GM10266 (cell line): ENCODE results near the gene ENOX1.

Experiments
- DNase-seq: peaks from one replicate; pipeline ENCODE4 v3.0.0; 2012; ENCODE audit errors: extremely low spot score
- TF ChIP-seq, protein P1 (sequence below): IDR thresholded peaks from 2 replicates; pipeline ENCODE4 v1.5.1; 2012; ENCODE audit warnings: mild to moderate bottlenecking, low read depth; ENCODE audit not compliant: control insufficient read depth, insufficient read depth; ENCODE audit errors: missing control alignments

Gene ENOX1

DNA sequence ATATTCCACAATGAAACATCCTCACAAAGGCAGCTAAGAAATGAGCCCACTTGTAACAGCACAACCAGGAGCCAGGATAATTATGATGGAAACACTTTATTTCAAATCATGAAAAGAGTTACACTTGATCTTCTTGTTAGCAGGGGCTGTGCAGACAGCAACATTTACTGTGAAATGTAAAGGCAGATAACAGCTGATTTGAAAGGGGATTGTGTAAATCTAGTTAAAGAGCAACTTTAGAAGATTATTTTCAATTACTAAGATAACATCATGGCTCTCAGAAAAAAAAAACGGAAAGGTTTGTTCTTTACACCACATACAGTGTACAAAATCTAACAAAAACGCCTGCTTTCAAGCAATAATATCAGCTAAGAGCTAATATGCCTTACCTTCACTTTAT, 22.4 kb downstream of the ENOX1 start:
- TF ChIP-seq, protein P1, sequence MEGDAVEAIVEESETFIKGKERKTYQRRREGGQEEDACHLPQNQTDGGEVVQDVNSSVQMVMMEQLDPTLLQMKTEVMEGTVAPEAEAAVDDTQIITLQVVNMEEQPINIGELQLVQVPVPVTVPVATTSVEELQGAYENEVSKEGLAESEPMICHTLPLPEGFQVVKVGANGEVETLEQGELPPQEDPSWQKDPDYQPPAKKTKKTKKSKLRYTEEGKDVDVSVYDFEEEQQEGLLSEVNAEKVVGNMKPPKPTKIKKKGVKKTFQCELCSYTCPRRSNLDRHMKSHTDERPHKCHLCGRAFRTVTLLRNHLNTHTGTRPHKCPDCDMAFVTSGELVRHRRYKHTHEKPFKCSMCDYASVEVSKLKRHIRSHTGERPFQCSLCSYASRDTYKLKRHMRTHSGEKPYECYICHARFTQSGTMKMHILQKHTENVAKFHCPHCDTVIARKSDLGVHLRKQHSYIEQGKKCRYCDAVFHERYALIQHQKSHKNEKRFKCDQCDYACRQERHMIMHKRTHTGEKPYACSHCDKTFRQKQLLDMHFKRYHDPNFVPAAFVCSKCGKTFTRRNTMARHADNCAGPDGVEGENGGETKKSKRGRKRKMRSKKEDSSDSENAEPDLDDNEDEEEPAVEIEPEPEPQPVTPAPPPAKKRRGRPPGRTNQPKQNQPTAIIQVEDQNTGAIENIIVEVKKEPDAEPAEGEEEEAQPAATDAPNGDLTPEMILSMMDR = no peak
- DNase-seq = no peak

DNA sequence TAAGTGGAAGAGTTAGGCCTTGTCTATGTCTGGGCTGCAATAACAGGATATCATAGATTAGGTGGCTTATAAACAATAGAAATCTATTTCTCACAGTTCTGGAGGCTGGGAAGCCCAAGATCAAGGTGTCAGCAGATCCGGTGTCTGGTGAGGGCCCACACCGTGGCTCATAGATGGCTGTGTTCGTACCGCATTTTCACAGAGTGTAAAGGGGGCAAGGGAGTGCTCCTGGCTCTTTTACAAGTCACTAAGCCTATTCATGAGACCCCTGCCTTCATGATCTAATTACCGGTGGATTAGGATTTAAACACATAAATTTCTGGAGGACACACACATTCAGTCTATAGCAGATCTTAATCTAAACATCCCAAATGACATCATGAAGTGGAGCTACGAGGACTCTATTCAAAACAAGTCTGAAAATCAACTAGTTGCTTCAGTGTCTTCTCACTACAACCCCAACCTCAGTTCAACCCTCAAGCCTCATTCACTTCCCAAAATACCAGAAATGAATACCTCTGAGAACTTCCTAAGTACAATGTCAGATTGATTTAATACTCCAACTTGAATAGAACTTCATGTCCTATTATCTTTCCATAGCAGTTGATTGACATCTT, 23.5 kb downstream of the ENOX1 start:
- no peak for DNase-seq
- TF ChIP-seq, protein P1 = no peak

DNA sequence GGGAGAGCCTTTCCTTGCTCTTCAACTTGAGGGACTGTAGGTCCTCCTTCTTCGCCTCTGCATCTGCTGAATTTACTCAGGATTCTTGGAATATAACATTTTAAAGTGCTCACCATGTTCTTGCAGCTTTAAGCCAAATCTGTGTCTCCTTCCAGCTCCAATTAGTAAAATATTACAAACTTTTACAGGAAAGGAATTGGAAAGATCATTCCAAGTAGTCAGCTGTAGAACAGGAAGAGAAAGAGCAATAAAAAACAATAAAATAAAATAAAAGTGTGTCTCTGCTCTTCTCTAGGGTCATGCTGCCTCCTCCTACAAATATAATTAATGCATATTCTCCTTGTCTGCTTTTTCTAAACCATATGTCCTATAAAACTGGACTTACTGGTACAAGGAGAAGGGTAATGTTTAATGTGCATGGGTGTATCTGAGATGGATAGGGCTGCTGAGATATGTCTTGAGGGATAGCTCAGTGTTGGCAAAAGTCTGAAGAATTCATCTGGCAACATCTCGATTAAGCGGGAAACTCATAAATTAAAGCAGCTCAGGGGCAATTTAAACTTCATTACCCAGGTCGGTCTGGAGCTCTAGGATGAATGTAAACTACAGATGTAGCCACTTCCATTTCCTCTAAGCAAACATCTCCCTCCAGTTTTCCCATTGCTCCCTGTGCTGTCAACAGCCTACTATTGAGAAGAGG, 25.0 kb downstream of the ENOX1 start:
- TF ChIP-seq, protein P1 = no peak
- DNase-seq = no peak

DNA sequence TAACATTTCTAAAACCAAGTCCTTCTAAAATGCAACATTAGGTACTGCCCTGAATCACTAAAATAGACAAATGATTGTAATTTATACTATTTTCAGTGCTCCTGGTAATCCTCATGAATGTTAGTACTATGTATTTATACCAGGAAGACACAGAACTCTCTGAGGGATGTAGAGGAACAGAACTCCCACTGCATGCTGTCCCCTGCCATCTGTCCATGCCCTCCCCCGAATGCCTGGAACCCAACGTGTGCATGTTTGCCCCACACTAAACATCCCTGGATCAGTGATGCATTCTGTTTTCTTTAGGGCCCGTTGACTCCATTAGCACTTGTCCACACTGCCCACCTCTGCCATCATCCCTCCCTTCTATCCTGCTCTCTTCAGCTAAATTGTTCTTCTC, 26.5 kb downstream of the ENOX1 start:
- TF ChIP-seq, protein P1 = no peak
- DNase-seq = no peak

DNA sequence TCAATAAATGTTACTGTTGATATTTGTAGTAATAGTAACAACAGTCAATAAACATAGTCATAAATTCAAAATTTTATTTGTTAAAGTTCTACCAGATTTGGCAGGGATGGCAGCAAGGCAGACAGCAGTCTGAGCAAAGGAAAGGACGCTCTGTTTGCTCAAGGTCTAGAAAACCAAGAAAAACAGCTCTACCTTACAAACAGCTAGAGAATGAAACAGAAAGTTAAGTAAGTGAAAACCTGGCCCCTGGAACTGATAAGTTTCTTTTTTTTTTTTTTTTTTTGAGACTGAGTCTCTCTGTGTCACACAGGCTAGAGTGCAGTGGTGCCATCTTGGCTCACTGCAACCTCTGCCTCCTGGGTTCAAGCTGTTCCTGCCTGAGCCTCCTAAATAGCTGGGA, 27.9 kb downstream of the ENOX1 start:
- TF ChIP-seq, protein P1 = no peak
- peak; percentile 14 for DNase-seq

DNA sequence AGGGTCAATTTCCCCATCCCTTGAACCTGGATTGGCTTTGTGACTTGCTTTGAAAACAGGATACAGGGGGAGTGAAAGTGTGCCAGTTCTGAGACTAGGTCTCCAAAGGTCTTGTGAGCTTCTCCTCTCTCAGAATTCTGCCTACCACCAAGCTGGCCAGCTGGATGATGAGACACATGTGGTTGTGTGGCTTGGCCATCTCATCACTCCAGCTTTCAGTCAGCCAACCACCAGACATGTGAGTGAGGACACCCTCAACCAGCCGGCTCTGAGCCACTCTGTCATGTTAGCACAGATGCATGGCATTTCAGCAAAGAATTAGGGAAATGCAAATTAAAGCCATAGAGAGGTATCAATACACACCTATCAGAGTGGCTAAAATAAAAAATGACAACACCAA, 29.5 kb downstream of the ENOX1 start:
- TF ChIP-seq, protein P1 = no peak
- DNase-seq = no peak

DNA sequence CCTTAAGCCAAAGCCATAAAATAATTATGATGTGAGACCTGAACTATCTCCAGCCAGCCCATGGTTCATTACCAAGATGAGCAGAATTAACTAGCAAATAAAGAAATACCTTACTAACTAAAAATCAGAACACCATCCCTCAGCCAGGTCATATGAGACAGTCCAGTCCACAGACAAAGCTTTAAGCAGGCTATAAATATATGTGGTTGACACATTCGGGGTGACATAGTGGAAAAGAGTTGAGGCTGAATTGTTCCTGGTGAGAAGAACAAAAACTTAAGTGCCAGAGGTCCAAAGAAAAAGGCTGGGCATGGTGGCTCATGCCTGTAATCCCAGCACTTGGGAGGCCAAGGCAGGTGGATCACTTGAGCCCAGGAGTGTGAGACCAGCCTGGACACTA, 30.9 kb downstream of the ENOX1 start:
- TF ChIP-seq, protein P1 = no peak
- no peak for DNase-seq
